Measurements from ENCODE around the gene SYCP2L. TPM values are rescaled to one million over a fixed set of nuclear protein-coding genes. Genes with fewer than 3 reads are reported as not detected.
"Not testable (repeated sequence)": the region's sequence is repeated elsewhere in the genome, so short reads cannot be mapped to it uniquely, and the experiment has no call there.

The SYCP2L gene
- total RNA-seq, 2 donors from 2014 or later = 0.18 TPM; not detected in 1

DNA sequence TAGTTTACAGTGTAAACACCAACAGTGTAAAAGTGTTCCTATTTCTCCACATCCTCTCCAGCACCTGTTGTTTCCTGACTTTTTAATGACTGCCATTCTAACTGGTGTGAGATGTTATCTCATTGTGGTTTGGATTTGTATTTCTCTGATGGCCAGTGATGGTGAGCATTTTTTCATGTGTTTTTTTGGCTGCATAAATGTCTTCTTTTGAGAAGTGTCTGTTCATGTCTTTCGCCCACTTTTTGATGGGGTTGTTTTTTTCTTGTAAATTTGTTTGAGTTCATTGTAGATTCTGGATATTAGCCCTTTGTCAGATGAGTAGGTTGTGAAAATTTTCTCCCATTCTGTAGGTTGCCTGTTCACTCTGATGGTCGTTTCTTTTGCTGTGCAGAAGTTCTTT lies 98.1 kb downstream of the SYCP2L start:
- DNase-seq; ATAC-seq; intact Hi-C loops (cut with DNase I, micrococcal nuclease): not testable (repeated sequence)

DNA sequence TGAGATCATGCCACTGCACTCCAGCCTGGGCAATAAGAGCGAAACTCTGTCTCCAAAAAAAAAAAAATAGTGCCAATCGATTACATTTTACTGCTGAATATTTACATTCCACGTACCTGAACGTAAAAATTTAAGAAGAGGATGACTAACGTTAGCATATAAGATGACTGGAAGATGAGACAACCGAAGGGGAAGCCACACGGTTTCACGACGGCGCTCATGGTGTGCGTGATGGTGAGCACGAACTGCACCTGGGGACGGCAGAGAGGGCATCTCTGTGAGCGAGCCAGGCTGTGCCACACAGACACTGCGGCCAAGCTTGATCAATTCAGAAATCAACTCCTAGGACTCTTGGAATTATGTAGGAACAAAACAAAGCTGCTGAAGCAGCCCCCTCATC lies 102.7 kb downstream of the SYCP2L start:
- ATAC-seq (no peak), DNase-seq (no peak)
- intact Hi-C loops (cut with DNase I, micrococcal nuclease) = no loop called here

GRCh38 chr6:10991115-10991514 lies 104.3 kb downstream of the SYCP2L start:
- DNase-seq (no peak), ATAC-seq (no peak)
- intact Hi-C loops (cut with DNase I, micrococcal nuclease) = no loop called here

DNA sequence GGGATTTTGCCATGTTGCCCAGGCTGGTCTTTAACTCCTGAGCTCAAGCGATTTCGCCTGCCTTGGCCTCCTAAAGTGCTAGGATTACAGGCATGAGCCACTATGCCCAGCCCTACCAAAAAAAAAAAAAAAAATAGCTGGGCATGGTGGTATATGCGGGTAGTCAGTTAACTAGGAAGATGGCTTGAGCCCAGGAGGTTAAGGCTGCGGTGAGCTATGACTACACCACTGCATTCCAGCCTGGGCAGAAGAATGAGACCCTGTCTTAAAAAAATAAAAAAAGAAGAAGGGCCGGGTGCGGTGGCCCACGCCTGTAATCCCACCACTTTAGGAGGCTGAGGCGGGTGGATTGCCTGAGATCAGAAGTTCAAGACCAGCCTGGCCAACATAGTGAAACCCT lies 107.0 kb downstream of the SYCP2L start:
- DNase-seq (no peak), ATAC-seq (no peak)
- intact Hi-C loops (cut with DNase I, micrococcal nuclease) = no loop called here

GRCh38 chr6:10995114-10995707 lies 108.4 kb downstream of the SYCP2L start:
- intact Hi-C loops (cut with DNase I, micrococcal nuclease) = no loop called here
- DNase-seq = no peak
- no peak for ATAC-seq

GRCh38 chr6:10999994-11000393 lies 113.1 kb downstream of the SYCP2L start:
- intact Hi-C loops (cut with DNase I, micrococcal nuclease) = no loop called here
- DNase-seq (no peak), ATAC-seq (no peak)

DNA sequence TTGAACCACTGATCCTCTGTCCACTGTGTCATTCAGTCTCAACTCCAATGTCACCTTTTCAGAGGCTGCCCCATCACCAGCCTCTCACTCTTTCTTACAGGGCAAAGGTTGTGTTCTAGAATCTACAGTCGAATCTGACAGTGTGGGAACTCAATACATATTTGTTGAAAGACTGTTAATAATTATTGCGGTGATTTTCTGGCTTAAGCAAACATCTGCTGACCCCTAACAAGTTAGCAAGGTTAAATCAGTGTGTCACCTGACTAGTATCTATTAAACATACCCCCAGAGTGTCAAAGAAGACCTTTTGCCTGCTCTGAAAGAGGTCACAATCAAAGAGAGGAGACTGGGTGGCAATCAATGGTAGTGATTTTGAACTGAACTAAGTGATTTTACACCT lies 115.3 kb downstream of the SYCP2L start:
- ATAC-seq = no peak
- intact Hi-C loops (cut with DNase I, micrococcal nuclease) = no loop called here
- no peak for DNase-seq

DNA sequence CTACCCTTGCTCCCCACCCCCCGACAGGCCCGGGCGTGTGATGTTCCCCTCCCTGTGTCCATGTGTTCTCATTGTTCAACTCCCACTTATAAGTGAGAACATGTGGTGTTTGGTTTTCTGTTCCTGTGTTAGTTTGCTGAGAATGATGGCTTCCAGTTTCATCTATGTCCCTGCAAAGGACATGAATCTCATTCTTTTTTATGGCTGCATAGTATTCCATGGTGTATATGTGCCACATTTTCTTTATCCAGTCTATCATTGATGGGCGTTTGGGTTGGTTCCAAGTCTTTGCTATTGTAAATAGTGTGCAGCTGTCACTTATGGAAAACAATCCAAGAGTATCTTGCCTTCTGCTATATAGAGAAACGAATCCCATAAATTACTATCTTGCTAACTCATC lies 116.4 kb downstream of the SYCP2L start:
- DNase-seq; ATAC-seq; intact Hi-C loops (cut with DNase I, micrococcal nuclease): not testable (repeated sequence)

DNA sequence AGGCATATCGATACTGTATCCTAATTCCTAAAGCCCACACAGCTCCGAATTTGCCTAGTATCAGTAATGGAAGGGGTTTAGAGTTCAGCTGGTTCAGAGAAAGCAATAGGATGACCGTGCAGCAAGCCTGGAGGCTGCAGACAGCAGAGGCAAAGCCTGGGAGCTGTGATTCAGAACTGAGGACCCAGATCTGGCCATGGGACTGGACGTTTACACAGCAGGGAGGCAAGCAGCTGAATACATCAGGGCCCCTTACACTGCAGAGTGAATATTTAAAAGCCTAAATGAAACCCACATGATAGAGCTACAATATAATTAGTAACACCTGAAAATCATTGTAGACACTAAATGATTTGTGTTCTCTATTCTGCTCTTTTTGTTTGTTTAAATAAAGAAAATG lies 119.2 kb downstream of the SYCP2L start:
- ATAC-seq = no peak
- intact Hi-C loops (cut with DNase I, micrococcal nuclease) = no loop called here
- no peak for DNase-seq

- ATAC-seq = no peak
- intact Hi-C loops (cut with DNase I, micrococcal nuclease) = no loop called here
- no peak for DNase-seq
Measured at GRCh38 chr6:11007715-11008608, 121.1 kb downstream of the SYCP2L start.

DNA sequence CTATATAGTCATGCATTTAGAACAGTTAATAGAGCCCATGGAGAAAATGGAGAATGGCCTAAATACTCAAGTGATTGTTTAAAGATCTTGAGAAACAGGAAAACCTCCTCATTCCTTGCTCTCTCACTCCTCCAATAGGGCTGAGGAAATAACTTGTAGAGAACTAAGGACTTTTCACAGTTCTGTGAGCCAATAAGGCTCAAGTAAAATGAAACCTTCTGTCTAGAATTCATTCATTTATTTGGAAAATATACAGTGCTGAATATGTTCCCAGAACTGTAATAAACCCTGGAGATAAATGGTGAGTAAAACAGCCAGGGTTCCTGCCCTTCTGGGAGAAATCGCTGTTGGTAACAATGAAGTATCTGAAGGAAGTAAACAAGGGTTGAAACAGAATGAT lies 122.0 kb downstream of the SYCP2L start:
- intact Hi-C loops (cut with DNase I, micrococcal nuclease) = no loop called here
- no peak for ATAC-seq
- DNase-seq = no peak

- intact Hi-C loops (cut with DNase I, micrococcal nuclease) = no loop called here
- no peak for DNase-seq
- no peak for ATAC-seq
Measured at GRCh38 chr6:11009353-11009752, 122.5 kb downstream of the SYCP2L start.

- intact Hi-C loops (cut with DNase I, micrococcal nuclease) = no loop called here
- ATAC-seq (no peak), DNase-seq (no peak)
Measured at GRCh38 chr6:11011787-11012234, 125.0 kb downstream of the SYCP2L start.

GRCh38 chr6:11012295-11012754 lies 125.5 kb downstream of the SYCP2L start:
- intact Hi-C loops (cut with DNase I, micrococcal nuclease) = no loop called here
- DNase-seq (no peak), ATAC-seq (no peak)

DNA sequence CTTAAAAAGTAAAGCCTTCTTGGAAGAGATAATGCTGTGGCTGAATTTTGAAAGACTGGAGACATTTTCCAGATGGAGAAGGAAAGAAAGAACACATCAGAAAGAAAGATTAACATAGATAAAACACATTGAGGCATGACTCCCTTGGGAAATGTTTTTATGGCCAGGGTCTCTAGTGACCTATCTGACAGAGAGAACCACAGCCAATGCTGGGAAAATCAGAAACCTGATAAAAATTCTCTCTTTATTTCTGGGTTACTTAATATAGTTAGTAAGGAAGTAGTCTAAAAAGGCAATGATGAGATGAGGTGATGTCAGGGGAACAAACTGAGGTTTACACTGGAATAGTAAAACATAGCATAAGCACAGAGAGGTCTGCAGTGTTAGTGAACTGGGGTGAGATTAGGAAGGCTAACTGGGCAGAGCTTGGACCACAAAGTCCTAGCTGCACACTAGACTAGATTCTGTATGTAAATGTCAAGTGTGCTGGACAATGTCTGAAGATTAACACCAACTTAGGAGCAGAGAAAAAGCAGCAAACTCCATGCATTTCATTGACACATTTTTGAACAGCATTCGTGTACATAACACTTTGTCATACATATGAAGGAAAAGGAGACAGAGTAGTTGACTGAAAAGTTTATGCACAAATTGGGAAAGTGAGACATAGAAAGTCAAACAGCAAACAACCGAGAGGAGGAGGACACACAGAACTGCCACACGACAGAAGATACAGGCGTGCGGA lies 126.3 kb downstream of the SYCP2L start:
- ATAC-seq (no peak), DNase-seq (no peak)
- intact Hi-C loops (cut with DNase I, micrococcal nuclease) = no loop called here

- ATAC-seq (no peak), DNase-seq (no peak)
- intact Hi-C loops (cut with DNase I, micrococcal nuclease) = no loop called here
Measured at GRCh38 chr6:11013721-11014070, 126.8 kb downstream of the SYCP2L start.

DNA sequence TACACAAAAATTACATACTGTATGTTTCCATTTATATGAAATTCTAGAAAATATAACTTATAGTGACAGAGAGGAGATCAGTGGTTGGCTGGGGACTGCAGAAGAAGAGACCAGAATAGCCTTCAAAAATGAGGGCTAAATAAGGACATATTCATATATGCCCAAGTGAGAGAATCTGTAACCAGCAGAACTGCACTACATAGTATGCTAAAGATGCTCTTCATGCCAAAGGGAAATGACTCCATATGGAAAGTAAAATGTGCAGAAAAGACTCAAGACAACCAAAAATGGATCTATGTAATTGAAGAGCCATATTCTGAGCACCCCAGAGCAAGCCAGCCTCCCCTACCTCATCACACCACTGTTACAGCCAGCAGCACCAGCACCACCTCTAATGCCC lies 128.2 kb downstream of the SYCP2L start:
- no peak for ATAC-seq
- intact Hi-C loops (cut with DNase I, micrococcal nuclease) = no loop called here
- DNase-seq = no peak

GRCh38 chr6:11016452-11016851 lies 129.6 kb downstream of the SYCP2L start:
- ATAC-seq = no peak
- no peak for DNase-seq
- intact Hi-C loops (cut with DNase I, micrococcal nuclease) = no loop called here

GRCh38 chr6:11017090-11017489 lies 130.2 kb downstream of the SYCP2L start:
- no peak for ATAC-seq

DNA sequence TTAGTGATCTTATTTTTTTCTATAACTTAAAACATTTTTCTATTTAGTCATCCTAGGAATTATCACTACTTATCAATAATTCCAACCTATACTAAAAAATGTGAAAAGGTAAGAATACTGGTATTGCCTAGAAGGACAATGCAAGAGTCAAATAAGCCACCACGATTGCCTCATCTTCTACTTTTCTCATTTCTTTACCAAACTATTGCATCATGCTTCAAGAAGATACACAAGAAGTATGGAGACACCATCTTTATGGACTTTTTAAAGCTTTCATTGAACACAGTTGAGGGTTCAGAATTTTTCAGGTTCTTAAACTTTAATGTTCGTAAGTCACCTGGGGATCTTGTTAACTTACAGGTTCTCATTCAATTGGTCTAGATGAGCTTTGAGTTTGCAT lies 131.4 kb downstream of the SYCP2L start:
- intact Hi-C loops (cut with DNase I, micrococcal nuclease) = no loop called here
- DNase-seq (no peak), ATAC-seq (no peak)

More at GRCh38 chr6:11017090-11017489, 130.2 kb downstream of the SYCP2L start:
- DNase-seq = no peak
- intact Hi-C loops (cut with DNase I, micrococcal nuclease) = no loop called here

All from left colon (tissue), 2 donors.